ENCODE results near the gene GMCL2.

GMCL2 gene

GRCh38 chr5:178182158-178182876 is 4.9 kb downstream of the GMCL2 start:
- DNase-seq (ENCODE audit: low read depth in 3 of 3), result no peak

GRCh38 chr5:178180141-178180863 is 6.9 kb downstream of the GMCL2 start:
- DNase-seq (ENCODE audit: low read depth in 3 of 3), result no peak

- DNase-seq (ENCODE audit: low read depth in 3 of 3), result no peak
Measured at GRCh38 chr5:178177569-178177968, 9.6 kb downstream of the GMCL2 start.

GRCh38 chr5:178176791-178177190 is 10.4 kb downstream of the GMCL2 start:
- no peak for DNase-seq (ENCODE audit: low read depth in 3 of 3)

GRCh38 chr5:178174456-178174855 is 12.7 kb downstream of the GMCL2 start:
- no peak for DNase-seq (ENCODE audit: low read depth in 3 of 3)

- DNase-seq (ENCODE audit: low read depth in 3 of 3), result no peak
Measured at GRCh38 chr5:178170455-178170854, 16.7 kb downstream of the GMCL2 start.

- DNase-seq (ENCODE audit: low read depth in 3 of 3), result no peak
Measured at GRCh38 chr5:178165581-178165980, 21.6 kb downstream of the GMCL2 start.

- DNase-seq (ENCODE audit: low read depth in 3 of 3), result peak; percentile 88 to 92 (median 91)
Measured at GRCh38 chr5:178163772-178164735, 23.1 kb downstream of the GMCL2 start.

GRCh38 chr5:178162481-178162880 is 24.7 kb downstream of the GMCL2 start:
- no peak for DNase-seq (ENCODE audit: low read depth in 3 of 3)

GRCh38 chr5:178160176-178160575 is 27.0 kb downstream of the GMCL2 start:
- no peak for DNase-seq (ENCODE audit: low read depth in 3 of 3)

- no peak for DNase-seq (ENCODE audit: low read depth in 3 of 3)
Measured at GRCh38 chr5:178155065-178155464, 32.1 kb downstream of the GMCL2 start.

- peak; percentile 97 to 98 (median 97) for DNase-seq (ENCODE audit: low read depth in 3 of 3)
Measured at GRCh38 chr5:178153530-178154340, 33.4 kb downstream of the GMCL2 start, which contains the start of gene NHP2. TSS of gene NHP2 (minus strand) at chr5:178153885. CDS start at chr5:178153817, 68 bp downstream.

- no peak for DNase-seq (ENCODE audit: low read depth in 3 of 3)
Measured at GRCh38 chr5:178152491-178153444, 34.4 kb downstream of the GMCL2 start.

- no peak for DNase-seq (ENCODE audit: low read depth in 3 of 3)
Measured at GRCh38 chr5:178150977-178151734, 36.0 kb downstream of the GMCL2 start.

- DNase-seq (ENCODE audit: low read depth in 3 of 3), result no peak
Measured at GRCh38 chr5:178149199-178149932, 37.8 kb downstream of the GMCL2 start.

GRCh38 chr5:178147406-178147805 is 39.8 kb downstream of the GMCL2 start:
- no peak for DNase-seq (ENCODE audit: low read depth in 3 of 3)

- DNase-seq (ENCODE audit: low read depth in 3 of 3), result peak; percentile 40 to 61 (median 54)
Measured at GRCh38 chr5:178145965-178146820, 41.0 kb downstream of the GMCL2 start.

GRCh38 chr5:178143901-178144300 is 43.3 kb downstream of the GMCL2 start:
- no peak for DNase-seq (ENCODE audit: low read depth in 3 of 3)

Data from stimulated activated CD4-positive, alpha-beta T cell treated with anti-CD3 and anti-CD28 coated beads, TNF-alpha, amount 100 ng/mL, for 4 hours (primary cell).